ENCODE results near the gene VTI1B.
A peak's percentile ranks its signal among the peaks of the same experiment; 100 is the strongest.
"Not testable (repeated sequence)": the region's sequence is repeated elsewhere in the genome, so short reads cannot be mapped to it uniquely, and the experiment has no call there.

VTI1B gene

DNA sequence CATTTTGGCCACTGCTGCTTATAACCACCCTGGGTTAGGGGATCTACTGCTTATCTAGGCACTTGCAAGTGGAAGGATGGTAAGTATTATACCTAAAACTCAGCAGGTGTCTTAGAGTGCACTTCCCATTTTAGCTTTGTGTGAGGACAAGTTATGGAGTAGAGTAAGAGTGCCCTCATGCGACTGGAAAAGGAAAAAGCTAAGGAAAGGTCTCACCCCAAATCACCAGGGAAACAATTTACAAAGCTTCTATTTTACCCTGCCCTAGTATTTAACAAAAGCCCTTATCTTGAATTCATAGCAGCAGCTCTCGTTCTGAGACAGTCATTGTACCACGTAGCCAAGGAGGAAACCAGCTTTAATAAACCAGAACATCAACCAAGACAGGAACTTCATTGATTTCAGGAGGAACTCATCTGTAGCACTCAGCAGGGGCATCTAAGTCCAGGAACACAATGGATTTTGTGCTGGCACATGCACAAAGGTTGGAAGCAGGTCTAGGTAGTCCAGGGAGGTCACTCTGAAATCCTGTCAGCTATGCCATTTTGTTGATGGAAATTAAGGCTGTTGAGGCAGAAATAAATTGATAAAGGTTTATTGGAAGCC, 30.2 kb upstream of the VTI1B start:
- Histone ChIP-seq H3K27ac (ENCODE audit: low read length) (no peak overlapping the region), H3K36me3 (ENCODE audit: control insufficient read depth, insufficient read depth, low read length) (no peaks in the 10 kb centered on the region), H3K4me1 (ENCODE audit: control insufficient read depth, insufficient read depth, low read length) (no peaks in the 10 kb centered on the region), H3K4me3 (ENCODE audit: low read length) (no peak overlapping the region), H3K27me3 (ENCODE audit: control insufficient read depth, insufficient read depth, low read length) (no peaks in the 10 kb centered on the region), H3K9me3 (ENCODE audit: control insufficient read depth, insufficient read depth, low read length) (no peaks in the 10 kb centered on the region)
- DNase-seq (ENCODE audit: low read depth, low spot score): peak; percentile 61
- no CpG with 5 or more reads among the region's 3 CpGs for WGBS (ENCODE audit: insufficient coverage, insufficient read length)

- DNase-seq (ENCODE audit: low read depth, low spot score): no peak
- no CpG with 5 or more reads among the region's 3 CpGs for WGBS (ENCODE audit: insufficient coverage, insufficient read length)
Measured at GRCh38 chr14:67703997-67704396, 29.6 kb upstream of the VTI1B start.

DNA sequence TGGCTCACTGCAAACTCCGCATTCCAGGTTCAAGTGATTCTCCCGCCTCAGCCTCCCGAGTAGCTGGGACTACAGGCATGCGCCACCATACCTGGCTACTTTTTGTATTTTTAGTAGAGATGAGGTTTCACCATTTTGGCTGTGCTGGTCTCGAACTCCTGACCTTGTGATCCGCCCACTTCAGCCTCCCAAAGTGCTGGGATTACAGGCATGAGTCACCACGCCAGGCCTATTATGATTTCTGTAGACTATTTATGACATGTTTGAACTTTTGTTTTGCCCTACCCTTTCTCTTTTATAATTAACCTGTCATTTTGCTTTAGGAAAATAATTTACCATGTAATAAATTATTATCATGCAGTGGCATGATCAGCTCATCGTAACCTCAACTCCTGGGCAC, 27.1 kb upstream of the VTI1B start, which contains the start of gene RDH12:
RDH12 (plus strand) TSS at position 395 of the 400 bp plus-strand sequence. CDS start 20,757 bp downstream, outside the sequence.
- not testable (repeated sequence) for DNase-seq (ENCODE audit: low read depth, low spot score); H3K27me3 ChIP-seq (ENCODE audit: control insufficient read depth, insufficient read depth, low read length); H3K4me1 ChIP-seq (ENCODE audit: control insufficient read depth, insufficient read depth, low read length); H3K4me3 ChIP-seq (ENCODE audit: low read length); H3K27ac ChIP-seq (ENCODE audit: low read length); H3K36me3 ChIP-seq (ENCODE audit: control insufficient read depth, insufficient read depth, low read length); H3K9me3 ChIP-seq (ENCODE audit: control insufficient read depth, insufficient read depth, low read length)
- no CpG with 5 or more reads among the region's 8 CpGs for WGBS (ENCODE audit: insufficient coverage, insufficient read length)

More at GRCh38 chr14:67703997-67704396, 29.6 kb upstream of the VTI1B start:
- Histone ChIP-seq H3K4me3 (ENCODE audit: low read length) (no peak overlapping the region), H3K27me3 (ENCODE audit: control insufficient read depth, insufficient read depth, low read length) (no peaks in the 10 kb centered on the region), H3K4me1 (ENCODE audit: control insufficient read depth, insufficient read depth, low read length) (no peaks in the 10 kb centered on the region), H3K9me3 (ENCODE audit: control insufficient read depth, insufficient read depth, low read length) (no peaks in the 10 kb centered on the region), H3K36me3 (ENCODE audit: control insufficient read depth, insufficient read depth, low read length) (no peaks in the 10 kb centered on the region), H3K27ac (ENCODE audit: low read length) (no peak overlapping the region)

GRCh38 chr14:67698179-67698578, 23.7 kb upstream of the VTI1B start:
- Histone ChIP-seq H3K27me3 (ENCODE audit: control insufficient read depth, insufficient read depth, low read length) (no peaks in the 10 kb centered on the region), H3K36me3 (ENCODE audit: control insufficient read depth, insufficient read depth, low read length) (no peaks in the 10 kb centered on the region), H3K4me1 (ENCODE audit: control insufficient read depth, insufficient read depth, low read length) (no peaks in the 10 kb centered on the region), H3K27ac (ENCODE audit: low read length) (no peak overlapping the region), H3K4me3 (ENCODE audit: low read length) (no peak overlapping the region), H3K9me3 (ENCODE audit: control insufficient read depth, insufficient read depth, low read length) (no peaks in the 10 kb centered on the region)
- no peak for DNase-seq (ENCODE audit: low read depth, low spot score)
- no CpG with 5 or more reads among the region's 1 CpG for WGBS (ENCODE audit: insufficient coverage, insufficient read length)

GRCh38 chr14:67697006-67697405, 22.6 kb upstream of the VTI1B start:
- H3K9me3 ChIP-seq (ENCODE audit: control insufficient read depth, insufficient read depth, low read length): no peaks in the 10 kb centered on the region
- H3K27ac ChIP-seq (ENCODE audit: low read length): no peak overlapping the region
- DNase-seq (ENCODE audit: low read depth, low spot score): no peak
- H3K36me3 ChIP-seq (ENCODE audit: control insufficient read depth, insufficient read depth, low read length): peaks cover 4% of the 10 kb centered on the region; the same call in 1 of the 2 replicates
- H3K4me3 ChIP-seq (ENCODE audit: low read length): no peak overlapping the region
- no peaks in the 10 kb centered on the region for H3K27me3 ChIP-seq (ENCODE audit: control insufficient read depth, insufficient read depth, low read length)
- no CpG with 5 or more reads among the region's 4 CpGs for WGBS (ENCODE audit: insufficient coverage, insufficient read length)
- no peaks in the 10 kb centered on the region for H3K4me1 ChIP-seq (ENCODE audit: control insufficient read depth, insufficient read depth, low read length)

- H3K27ac ChIP-seq (ENCODE audit: low read length): no peak within 1 kb of the TSS
- no CpG with 5 or more reads among the region's 25 CpGs for WGBS (ENCODE audit: insufficient coverage, insufficient read length)
- no peaks in the 10 kb centered on the region for H3K4me1 ChIP-seq (ENCODE audit: control insufficient read depth, insufficient read depth, low read length)
- DNase-seq (ENCODE audit: low read depth, low spot score): peak; percentile 50
- H3K27me3 ChIP-seq (ENCODE audit: control insufficient read depth, insufficient read depth, low read length): no peaks in the 10 kb centered on the region
- H3K9me3 ChIP-seq (ENCODE audit: control insufficient read depth, insufficient read depth, low read length): no peaks in the 10 kb centered on the region
- H3K4me3 ChIP-seq (ENCODE audit: low read length): peak within 1 kb of the TSS; percentile 96
- peaks cover 14% of the 10 kb centered on the region; the same call in 1 of the 2 replicates for H3K36me3 ChIP-seq (ENCODE audit: control insufficient read depth, insufficient read depth, low read length)
Measured at GRCh38 chr14:67695394-67695949, 21.0 kb upstream of the VTI1B start, which contains the start of gene RDH11. Gene RDH11 (minus strand): TSS chr14:67695764. CDS start chr14:67695703, 61 bp downstream.

DNA sequence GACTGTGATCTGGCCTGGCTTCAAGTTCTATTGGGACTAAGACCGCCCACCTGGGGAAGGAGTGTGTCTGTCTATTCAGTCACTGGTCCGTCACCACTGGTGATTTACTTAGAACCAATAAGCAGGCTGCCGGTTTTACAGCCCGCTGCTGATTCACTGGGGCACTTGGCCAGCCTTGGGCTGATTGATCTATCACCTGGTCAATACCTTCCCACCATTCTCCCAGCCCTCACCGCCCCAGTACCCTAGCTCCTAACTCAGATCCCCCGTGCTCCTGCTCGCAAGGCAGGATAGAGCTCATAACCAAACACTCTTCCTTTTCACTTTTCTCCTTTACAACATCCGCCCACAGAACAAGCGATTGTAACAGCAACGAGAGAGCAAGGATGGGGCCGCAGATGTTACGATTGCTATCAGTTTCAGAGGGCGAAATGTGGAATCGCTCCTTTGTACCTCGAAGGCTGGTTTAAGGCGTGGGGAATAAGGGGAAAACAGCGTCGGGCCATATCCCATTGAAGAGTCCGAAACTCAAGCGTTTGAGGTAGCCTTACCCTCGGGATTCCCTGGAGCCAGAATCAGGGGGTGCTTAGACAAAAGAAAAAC, 20.5 kb upstream of the VTI1B start:
- Histone ChIP-seq H3K27ac (ENCODE audit: low read length) (no peak overlapping the region), H3K4me3 (ENCODE audit: low read length) (peak overlapping the region; percentile 96), H3K36me3 (ENCODE audit: control insufficient read depth, insufficient read depth, low read length) (peaks cover 20% of the 10 kb centered on the region), H3K27me3 (ENCODE audit: control insufficient read depth, insufficient read depth, low read length) (no peaks in the 10 kb centered on the region), H3K4me1 (ENCODE audit: control insufficient read depth, insufficient read depth, low read length) (no peaks in the 10 kb centered on the region), H3K9me3 (ENCODE audit: control insufficient read depth, insufficient read depth, low read length) (no peaks in the 10 kb centered on the region)
- no CpG with 5 or more reads among the region's 21 CpGs for WGBS (ENCODE audit: insufficient coverage, insufficient read length)
- peak; percentile 63 for DNase-seq (ENCODE audit: low read depth, low spot score)

GRCh38 chr14:67690011-67690410, 15.6 kb upstream of the VTI1B start:
- no peak overlapping the region for H3K27ac ChIP-seq (ENCODE audit: low read length)
- WGBS (ENCODE audit: insufficient coverage, insufficient read length): no CpG with 5 or more reads among the region's 4 CpGs

GRCh38 chr14:67683842-67684241, 9.4 kb upstream of the VTI1B start:
- Histone ChIP-seq H3K36me3 (ENCODE audit: control insufficient read depth, insufficient read depth, low read length) (peaks cover 29% of the 10 kb centered on the region; the same call in 1 of the 2 replicates), H3K4me3 (ENCODE audit: low read length) (no peak overlapping the region), H3K27me3 (ENCODE audit: control insufficient read depth, insufficient read depth, low read length) (no peaks in the 10 kb centered on the region), H3K4me1 (ENCODE audit: control insufficient read depth, insufficient read depth, low read length) (no peaks in the 10 kb centered on the region), H3K9me3 (ENCODE audit: control insufficient read depth, insufficient read depth, low read length) (no peaks in the 10 kb centered on the region), H3K27ac (ENCODE audit: low read length) (no peak overlapping the region)
- no peak for DNase-seq (ENCODE audit: low read depth, low spot score)

More at GRCh38 chr14:67690011-67690410, 15.6 kb upstream of the VTI1B start:
- peaks cover 50% of the 10 kb centered on the region for H3K36me3 ChIP-seq (ENCODE audit: control insufficient read depth, insufficient read depth, low read length)
- H3K9me3 ChIP-seq (ENCODE audit: control insufficient read depth, insufficient read depth, low read length): no peaks in the 10 kb centered on the region
- H3K27me3 ChIP-seq (ENCODE audit: control insufficient read depth, insufficient read depth, low read length): no peaks in the 10 kb centered on the region
- H3K4me1 ChIP-seq (ENCODE audit: control insufficient read depth, insufficient read depth, low read length): no peaks in the 10 kb centered on the region
- no peak for DNase-seq (ENCODE audit: low read depth, low spot score)
- H3K4me3 ChIP-seq (ENCODE audit: low read length): no peak overlapping the region

- no peaks in the 10 kb centered on the region for H3K9me3 ChIP-seq (ENCODE audit: control insufficient read depth, insufficient read depth, low read length)
- H3K4me3 ChIP-seq (ENCODE audit: low read length): no peak overlapping the region
- H3K27me3 ChIP-seq (ENCODE audit: control insufficient read depth, insufficient read depth, low read length): no peaks in the 10 kb centered on the region
- H3K27ac ChIP-seq (ENCODE audit: low read length): no peak overlapping the region
- WGBS (ENCODE audit: insufficient coverage, insufficient read length): no CpG with 5 or more reads among the region's 2 CpGs
- no peaks in the 10 kb centered on the region for H3K4me1 ChIP-seq (ENCODE audit: control insufficient read depth, insufficient read depth, low read length)
- DNase-seq (ENCODE audit: low read depth, low spot score): no peak
- H3K36me3 ChIP-seq (ENCODE audit: control insufficient read depth, insufficient read depth, low read length): peaks cover 24% of the 10 kb centered on the region; the same call in 1 of the 2 replicates
Measured at GRCh38 chr14:67680941-67681340, 6.5 kb upstream of the VTI1B start.

Measured in iPS DF 6.9 (cell line).